ENCODE results near the gene DHX58. TPM values are rescaled to one million over a fixed set of nuclear protein-coding genes. Genes with fewer than 3 reads are reported as not detected.

The DHX58 gene
- total RNA-seq, 1 donor from 2014 or later, result 2.3 TPM

DNA sequence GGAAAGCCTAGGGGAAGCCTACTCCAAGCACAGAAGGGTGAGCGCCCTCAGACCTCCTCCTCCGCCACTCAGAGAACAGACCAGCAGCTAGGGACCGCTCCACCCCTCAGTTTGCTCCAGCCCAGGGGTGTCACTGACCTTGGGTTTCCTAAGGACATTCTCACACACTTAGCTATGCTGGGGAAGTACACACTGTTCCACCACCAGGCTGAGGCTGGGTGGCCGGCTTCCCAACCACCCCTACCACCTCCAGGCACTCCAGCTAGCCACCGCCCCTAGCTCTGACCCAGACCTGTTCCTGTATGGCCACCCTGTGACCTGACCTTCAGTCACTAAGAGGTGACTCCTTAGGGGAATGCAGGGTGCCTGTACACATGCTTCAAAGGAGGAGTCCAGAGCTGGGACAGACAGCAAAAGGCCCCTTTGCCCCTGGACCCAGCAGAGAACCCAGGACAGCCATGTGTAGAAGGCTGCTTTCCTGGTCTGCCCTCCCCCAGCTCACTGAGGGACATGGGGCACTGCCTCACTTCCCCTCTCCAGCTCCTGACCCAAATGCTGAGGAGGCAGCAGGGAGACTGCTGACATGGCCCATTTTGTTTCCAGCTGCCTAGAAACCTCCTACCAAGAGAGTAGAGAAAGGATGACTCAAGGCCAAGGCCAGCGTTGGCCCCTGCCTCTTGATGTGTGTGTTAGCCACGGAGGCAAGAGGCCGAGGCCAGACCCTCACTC is 16.8 kb upstream of the DHX58 start:
- no peak for DNase-seq (ENCODE audit: extremely low spot score, unreplicated experiment)
- no peaks in the 10 kb centered on the region for H3K9me3 Mint-ChIP-seq (ENCODE audit: unreplicated experiment)
- H3K4me3 Mint-ChIP-seq (ENCODE audit: unreplicated experiment), result no peak overlapping the region
- TF ChIP-seq, protein P1, sequence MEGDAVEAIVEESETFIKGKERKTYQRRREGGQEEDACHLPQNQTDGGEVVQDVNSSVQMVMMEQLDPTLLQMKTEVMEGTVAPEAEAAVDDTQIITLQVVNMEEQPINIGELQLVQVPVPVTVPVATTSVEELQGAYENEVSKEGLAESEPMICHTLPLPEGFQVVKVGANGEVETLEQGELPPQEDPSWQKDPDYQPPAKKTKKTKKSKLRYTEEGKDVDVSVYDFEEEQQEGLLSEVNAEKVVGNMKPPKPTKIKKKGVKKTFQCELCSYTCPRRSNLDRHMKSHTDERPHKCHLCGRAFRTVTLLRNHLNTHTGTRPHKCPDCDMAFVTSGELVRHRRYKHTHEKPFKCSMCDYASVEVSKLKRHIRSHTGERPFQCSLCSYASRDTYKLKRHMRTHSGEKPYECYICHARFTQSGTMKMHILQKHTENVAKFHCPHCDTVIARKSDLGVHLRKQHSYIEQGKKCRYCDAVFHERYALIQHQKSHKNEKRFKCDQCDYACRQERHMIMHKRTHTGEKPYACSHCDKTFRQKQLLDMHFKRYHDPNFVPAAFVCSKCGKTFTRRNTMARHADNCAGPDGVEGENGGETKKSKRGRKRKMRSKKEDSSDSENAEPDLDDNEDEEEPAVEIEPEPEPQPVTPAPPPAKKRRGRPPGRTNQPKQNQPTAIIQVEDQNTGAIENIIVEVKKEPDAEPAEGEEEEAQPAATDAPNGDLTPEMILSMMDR (IDR thresholded peaks at IDR 0.05), result no peak
- H3K36me3 Mint-ChIP-seq (ENCODE audit: unreplicated experiment), result peaks cover 25% of the 10 kb centered on the region
- H3K27ac Mint-ChIP-seq (ENCODE audit: unreplicated experiment), result no peak overlapping the region
- H3K4me1 Mint-ChIP-seq (ENCODE audit: unreplicated experiment), result peaks cover 16% of the 10 kb centered on the region
- H3K27me3 Mint-ChIP-seq (ENCODE audit: unreplicated experiment), result no peaks in the 10 kb centered on the region

DNA sequence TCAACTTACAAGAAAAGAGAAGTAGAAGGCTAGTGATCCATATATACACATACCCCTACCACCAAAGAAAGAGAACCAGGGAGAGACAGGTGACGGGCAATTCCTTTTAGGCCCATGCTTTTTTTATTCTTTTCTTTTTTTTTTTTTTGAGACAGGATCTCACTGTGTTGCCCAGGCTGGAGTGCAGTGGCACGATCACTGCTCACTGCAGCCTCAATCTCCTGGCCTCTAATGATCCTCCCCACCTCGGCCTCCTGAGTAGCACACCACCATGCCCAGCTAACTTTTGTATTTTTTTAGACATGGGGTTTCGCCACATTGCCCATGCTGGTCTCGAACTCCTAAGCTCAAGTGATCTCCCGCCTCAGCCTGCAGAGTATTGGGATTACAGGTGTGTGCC is 14.9 kb upstream of the DHX58 start:
- H3K27ac Mint-ChIP-seq (ENCODE audit: unreplicated experiment), result no peak overlapping the region
- no peaks in the 10 kb centered on the region for H3K9me3 Mint-ChIP-seq (ENCODE audit: unreplicated experiment)
- TF ChIP-seq, protein P1 (IDR thresholded peaks at IDR 0.05), result no peak
- no peak for DNase-seq (ENCODE audit: extremely low spot score, unreplicated experiment)
- no peak overlapping the region for H3K4me3 Mint-ChIP-seq (ENCODE audit: unreplicated experiment)
- no peaks in the 10 kb centered on the region for H3K27me3 Mint-ChIP-seq (ENCODE audit: unreplicated experiment)
- H3K4me1 Mint-ChIP-seq (ENCODE audit: unreplicated experiment), result peaks cover 3% of the 10 kb centered on the region
- peaks cover 22% of the 10 kb centered on the region for H3K36me3 Mint-ChIP-seq (ENCODE audit: unreplicated experiment)

DNA sequence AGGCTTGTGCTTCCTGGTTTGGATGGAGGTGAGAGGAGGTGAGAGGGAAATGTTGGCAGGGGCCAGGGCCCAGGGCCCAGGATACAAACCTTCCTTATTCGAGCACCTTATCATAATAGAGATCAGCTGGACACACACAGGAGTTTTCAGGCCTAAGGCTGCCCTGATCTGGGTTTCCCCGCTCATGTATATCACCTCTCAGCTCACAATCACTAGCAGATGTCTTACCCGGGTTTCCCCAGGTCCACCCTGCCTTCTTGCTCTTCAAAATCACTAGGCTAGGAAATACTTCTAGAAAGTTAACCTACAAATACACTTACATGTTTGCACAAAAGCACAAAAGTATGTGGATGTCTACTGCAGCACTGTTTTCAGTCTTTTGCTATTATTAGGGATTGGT is 14.3 kb upstream of the DHX58 start:
- H3K9me3 Mint-ChIP-seq (ENCODE audit: unreplicated experiment), result no peaks in the 10 kb centered on the region
- no peaks in the 10 kb centered on the region for H3K27me3 Mint-ChIP-seq (ENCODE audit: unreplicated experiment)
- H3K4me3 Mint-ChIP-seq (ENCODE audit: unreplicated experiment), result no peak overlapping the region
- H3K36me3 Mint-ChIP-seq (ENCODE audit: unreplicated experiment), result peaks cover 22% of the 10 kb centered on the region
- H3K4me1 Mint-ChIP-seq (ENCODE audit: unreplicated experiment), result no peaks in the 10 kb centered on the region
- TF ChIP-seq, protein P1 (IDR thresholded peaks at IDR 0.05), result no peak
- H3K27ac Mint-ChIP-seq (ENCODE audit: unreplicated experiment), result no peak overlapping the region
- no peak for DNase-seq (ENCODE audit: extremely low spot score, unreplicated experiment)

DNA sequence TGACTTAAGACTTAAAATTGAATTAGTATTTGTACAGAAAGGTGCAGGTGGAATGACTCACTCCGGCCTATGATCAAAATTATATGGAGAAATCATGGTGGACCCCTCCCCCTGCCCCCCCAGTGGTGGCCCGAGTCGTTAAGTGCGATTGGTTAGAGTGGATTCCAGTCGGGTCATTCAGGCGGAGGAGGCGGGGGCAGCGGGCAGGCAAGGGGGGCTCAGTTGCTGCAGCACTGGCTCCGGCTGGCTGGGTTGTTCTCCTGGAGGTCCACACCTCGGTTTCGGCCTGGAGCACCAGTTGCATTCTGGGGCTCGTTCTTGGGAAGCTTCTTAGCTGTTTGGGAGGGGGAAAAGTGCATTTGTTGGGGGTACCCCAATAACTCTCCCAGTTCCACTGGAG is 13.1 kb upstream of the DHX58 start:
- Mint-ChIP-seq H3K4me1 (ENCODE audit: unreplicated experiment) (peaks cover 3% of the 10 kb centered on the region), H3K27me3 (ENCODE audit: unreplicated experiment) (no peaks in the 10 kb centered on the region), H3K9me3 (ENCODE audit: unreplicated experiment) (no peaks in the 10 kb centered on the region), H3K27ac (ENCODE audit: unreplicated experiment) (no peak overlapping the region), H3K4me3 (ENCODE audit: unreplicated experiment) (no peak overlapping the region), H3K36me3 (ENCODE audit: unreplicated experiment) (peaks cover 19% of the 10 kb centered on the region)
- DNase-seq (ENCODE audit: extremely low spot score, unreplicated experiment), result no peak
- TF ChIP-seq, protein P1 (IDR thresholded peaks at IDR 0.05), result no peak

- no peak for DNase-seq (ENCODE audit: extremely low spot score, unreplicated experiment)
- TF ChIP-seq, protein P1 (IDR thresholded peaks at IDR 0.05), result no peak
- no peaks in the 10 kb centered on the region for H3K27me3 Mint-ChIP-seq (ENCODE audit: unreplicated experiment)
- H3K36me3 Mint-ChIP-seq (ENCODE audit: unreplicated experiment), result peaks cover 16% of the 10 kb centered on the region
- peaks cover 8% of the 10 kb centered on the region for H3K4me1 Mint-ChIP-seq (ENCODE audit: unreplicated experiment)
- H3K4me3 Mint-ChIP-seq (ENCODE audit: unreplicated experiment), result no peak overlapping the region
- H3K9me3 Mint-ChIP-seq (ENCODE audit: unreplicated experiment), result no peaks in the 10 kb centered on the region
- no peak overlapping the region for H3K27ac Mint-ChIP-seq (ENCODE audit: unreplicated experiment)
These were observed 11.7 kb upstream of the DHX58 start for GRCh38 chr17:42124256-42124655.

All from osteocyte (in vitro differentiated cells).